HG02678 (cell line): ENCODE measurements around the gene PCMTD2.

Source experiments
- ATAC-seq: cut with Tn5 transposase; IDR thresholded peaks from one replicate; pipeline ENCODE4 v1.9.1; 2021; ENCODE audit warnings: mild to moderate bottlenecking, moderate library complexity; ENCODE audit not compliant: unreplicated experiment

PCMTD2 gene

GRCh38 chr20:64254571-64255360 lies 782 bp upstream of the PCMTD2 start:
- ATAC-seq = no peak

- ATAC-seq = no peak
Observed at GRCh38 chr20:64256282-64256935, 861 bp downstream of the PCMTD2 start.

GRCh38 chr20:64257107-64257757 lies 1.7 kb downstream of the PCMTD2 start:
- no peak for ATAC-seq

GRCh38 chr20:64258071-64258823 lies 2.7 kb downstream of the PCMTD2 start:
- ATAC-seq = no peak

GRCh38 chr20:64260239-64260638 lies 4.7 kb downstream of the PCMTD2 start:
- no peak for ATAC-seq

- no peak for ATAC-seq
Observed at GRCh38 chr20:64261138-64261537, 5.6 kb downstream of the PCMTD2 start.

GRCh38 chr20:64264091-64264490 lies 8.5 kb downstream of the PCMTD2 start:
- ATAC-seq = no peak

GRCh38 chr20:64265201-64265600 lies 9.7 kb downstream of the PCMTD2 start:
- no peak for ATAC-seq

GRCh38 chr20:64266988-64267387 lies 11.4 kb downstream of the PCMTD2 start:
- ATAC-seq = no peak

- ATAC-seq = no peak
Observed at GRCh38 chr20:64268174-64268573, 12.6 kb downstream of the PCMTD2 start.

- no peak for ATAC-seq
Observed at GRCh38 chr20:64269604-64270411, 14.3 kb downstream of the PCMTD2 start.

- ATAC-seq = no peak
Observed at GRCh38 chr20:64271636-64272035, 16.1 kb downstream of the PCMTD2 start.

GRCh38 chr20:64273109-64273508 lies 17.6 kb downstream of the PCMTD2 start:
- no peak for ATAC-seq

GRCh38 chr20:64276817-64277216 lies 21.3 kb downstream of the PCMTD2 start:
- ATAC-seq = no peak

GRCh38 chr20:64277571-64278316 lies 22.2 kb downstream of the PCMTD2 start:
- ATAC-seq = no peak

- no peak for ATAC-seq
Observed at GRCh38 chr20:64278317-64278681, 22.8 kb downstream of the PCMTD2 start.

- no peak for ATAC-seq
Observed at GRCh38 chr20:64279826-64280459, 24.4 kb downstream of the PCMTD2 start.

- no peak for ATAC-seq
Observed at GRCh38 chr20:64280460-64280843, 24.9 kb downstream of the PCMTD2 start.

- ATAC-seq = no peak
Observed at GRCh38 chr20:64283646-64284045, 28.1 kb downstream of the PCMTD2 start.
